Testis (tissue), 3 donors: Measurements from ENCODE around the gene CACNA1D. TPM values are rescaled to one million over a fixed set of nuclear protein-coding genes. Genes with fewer than 3 reads are reported as not detected.
A peak's percentile ranks its signal among the peaks of the same experiment; 100 is the strongest.
"Not testable (repeated sequence)": the region's sequence is repeated elsewhere in the genome, so short reads cannot be mapped to it uniquely, and the experiment has no call there.

Experiments used
- DNase-seq: peaks from one replicate; pipeline ENCODE4 v3.0.0-alpha.2; 2019
- H3K27ac ChIP-seq, 2 donors: fragments of 200-600 bp; sonication (generic); one replicate each; pipeline ENCODE4 v1.5.1; 2019
- H3K27me3 ChIP-seq: fragments of 200-600 bp; sonication (generic); one replicate; pipeline ENCODE4 v1.5.1; 2019
- H3K36me3 ChIP-seq: fragments of 200-600 bp; sonication (generic); one replicate; pipeline ENCODE4 v1.5.1; 2017; ENCODE audit warnings: low read depth; ENCODE audit errors: missing control alignments
- H3K4me1 ChIP-seq: fragments of 200-600 bp; sonication (generic); one replicate; pipeline ENCODE4 v1.5.1; 2019
- H3K4me3 ChIP-seq, 2 donors: fragments of 200-600 bp; sonication (generic); one replicate each; pipeline ENCODE4 v1.5.1; 2017 to 2019
- H3K9me3 ChIP-seq: fragments of 200-600 bp; sonication (generic); one replicate; pipeline ENCODE4 v1.5.1; 2017
- POLR2A ChIP-seq: fragments of 450-650 bp; IDR thresholded peaks from one replicate; pipeline ENCODE4 v1.6.1; 2017; ENCODE audit warnings: antibody characterized with exemption, mild to moderate bottlenecking, moderate library complexity
- WGBS, 2 donors: methylation state at CpG; one replicate each; pipeline ENCODE4 v1.1.5; 2018; 5-methylcytosine and 5-hydroxymethylcytosine counted together
- intact Hi-C: fragments of 100-400 bp; cut with DNase I; formaldehyde crosslinking; loops from one replicate; pipeline ENCODE4 v1.15.1; 2023; ENCODE audit warnings: low total_unique reads
- polyA plus RNA-seq: library from polyadenylated mRNA; stranded (reverse); fragments of 350-450 nt; fragmentation: Illumina TruSeq; extraction: RNeasy Lipid Tissue Mini Kit (QIAGEN cat#74804); gene quantifications from one replicate; pipeline ENCODE4 v1.2.3, GENCODE V29; 2014; ENCODE audit warnings: low read depth, low replicate concordance; ENCODE audit not compliant: insufficient read depth
- total RNA-seq, 2 donors: library from RNA; depleted of rRNA; stranded (reverse); fragments of >200 nt; gene quantifications; one replicate each; pipeline ENCODE4 v1.2.3, GENCODE V29; 2016
- TF ChIP-seq, protein P1 (sequence below), 3 experiments: fragments of 450-650 bp in 2 of 3; fragments of 200-600 bp in 1 of 3; sonication (generic) in 1 of 3; IDR thresholded peaks; one replicate each; pipeline ENCODE4 v1.5.1; 2016 to 2019; ENCODE audit warnings: antibody characterized with exemption in 3 of 3, mild to moderate bottlenecking in 2 of 3, moderate library complexity in 1 of 3

CACNA1D gene
- total and polyA plus RNA-seq, 3 donors from 2014 or later = 8.0 to 39.0 (median 37.6) TPM

- Histone ChIP-seq H3K9me3 (no peaks in the 10 kb centered on the region), H3K4me1 (peaks cover 5% of the 10 kb centered on the region), H3K27me3 (no peaks in the 10 kb centered on the region), H3K4me3 (no peak overlapping the region), H3K36me3 (no peaks in the 10 kb centered on the region), H3K27ac (no peak overlapping the region)
- 95 to 98% methylated on average over 8 of the region's 8 CpGs for WGBS, 2 donors
- TF ChIP-seq, protein P1, sequence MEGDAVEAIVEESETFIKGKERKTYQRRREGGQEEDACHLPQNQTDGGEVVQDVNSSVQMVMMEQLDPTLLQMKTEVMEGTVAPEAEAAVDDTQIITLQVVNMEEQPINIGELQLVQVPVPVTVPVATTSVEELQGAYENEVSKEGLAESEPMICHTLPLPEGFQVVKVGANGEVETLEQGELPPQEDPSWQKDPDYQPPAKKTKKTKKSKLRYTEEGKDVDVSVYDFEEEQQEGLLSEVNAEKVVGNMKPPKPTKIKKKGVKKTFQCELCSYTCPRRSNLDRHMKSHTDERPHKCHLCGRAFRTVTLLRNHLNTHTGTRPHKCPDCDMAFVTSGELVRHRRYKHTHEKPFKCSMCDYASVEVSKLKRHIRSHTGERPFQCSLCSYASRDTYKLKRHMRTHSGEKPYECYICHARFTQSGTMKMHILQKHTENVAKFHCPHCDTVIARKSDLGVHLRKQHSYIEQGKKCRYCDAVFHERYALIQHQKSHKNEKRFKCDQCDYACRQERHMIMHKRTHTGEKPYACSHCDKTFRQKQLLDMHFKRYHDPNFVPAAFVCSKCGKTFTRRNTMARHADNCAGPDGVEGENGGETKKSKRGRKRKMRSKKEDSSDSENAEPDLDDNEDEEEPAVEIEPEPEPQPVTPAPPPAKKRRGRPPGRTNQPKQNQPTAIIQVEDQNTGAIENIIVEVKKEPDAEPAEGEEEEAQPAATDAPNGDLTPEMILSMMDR (IDR thresholded peaks at IDR 0.05) = no peak
- TF ChIP-seq POLR2A = no peak
- DNase-seq = no peak
- intact Hi-C loops = no loop called here
These were observed 157.5 kb downstream of the CACNA1D start for GRCh38 chr3:53651927-53652326.

- Histone ChIP-seq H3K9me3 (no peaks in the 10 kb centered on the region), H3K27me3 (no peaks in the 10 kb centered on the region), H3K27ac (peak overlapping the region in 1 of 2 donors; percentile 1), H3K36me3 (no peaks in the 10 kb centered on the region), H3K4me1 (peaks cover 19% of the 10 kb centered on the region), H3K4me3 (no peak overlapping the region)
- no peak for DNase-seq
- TF ChIP-seq, protein P1 (IDR thresholded peaks at IDR 0.05) = no peak
- TF ChIP-seq POLR2A = no peak
- intact Hi-C loops = no loop called here
- 67 to 68% methylated on average over 1 of the region's 1 CpG for WGBS, 2 donors
These were observed 163.2 kb downstream of the CACNA1D start for GRCh38 chr3:53657651-53658050.

DNA sequence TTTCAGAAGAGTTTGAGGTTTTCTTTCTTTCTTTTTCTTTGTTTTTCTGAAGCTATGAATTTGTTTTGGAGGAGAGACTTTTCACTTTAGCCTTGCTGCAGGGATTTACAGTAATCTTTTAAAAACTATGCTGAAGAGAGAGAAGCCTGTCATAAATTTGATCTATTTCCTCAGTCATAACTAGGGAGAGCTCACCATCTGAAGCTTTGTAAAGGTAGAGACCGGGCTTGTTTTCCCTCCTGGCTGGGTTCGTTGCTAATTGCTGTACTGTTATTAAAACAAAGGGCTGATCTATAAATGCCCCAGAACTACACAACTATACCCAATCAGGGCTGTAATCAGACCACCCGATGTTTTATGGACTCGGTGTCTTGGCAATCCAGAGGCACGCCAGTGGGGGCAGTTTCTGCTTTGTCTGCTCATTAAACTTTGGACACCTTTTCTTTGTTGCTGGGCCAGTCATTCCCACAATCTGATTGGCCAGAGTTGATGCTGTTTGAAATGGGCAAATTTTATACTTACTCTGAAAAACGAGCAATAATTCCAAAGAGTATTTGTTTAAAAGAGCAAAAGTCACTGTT lies 164.3 kb downstream of the CACNA1D start:
- no peak for TF ChIP-seq POLR2A
- TF ChIP-seq, protein P1 (IDR thresholded peaks at IDR 0.05) = no peak
- intact Hi-C loops = no loop called here
- peaks cover 19% of the 10 kb centered on the region for H3K4me1 ChIP-seq
- H3K27me3 ChIP-seq = no peaks in the 10 kb centered on the region
- 28 to 41% methylated on average over 6 of the region's 6 CpGs for WGBS, 2 donors
- no peaks in the 10 kb centered on the region for H3K36me3 ChIP-seq
- no peak for DNase-seq
- H3K9me3 ChIP-seq = no peaks in the 10 kb centered on the region
- no peak overlapping the region for H3K4me3 ChIP-seq
- no peak overlapping the region for H3K27ac ChIP-seq

- intact Hi-C loops = no loop called here
- Histone ChIP-seq H3K27me3 (no peaks in the 10 kb centered on the region), H3K4me3 (no peak overlapping the region), H3K9me3 (no peaks in the 10 kb centered on the region), H3K36me3 (no peaks in the 10 kb centered on the region), H3K27ac (no peak overlapping the region), H3K4me1 (peaks cover 19% of the 10 kb centered on the region)
- WGBS, 2 donors = 71 to 77% methylated on average over 7 of the region's 7 CpGs
- DNase-seq = no peak
- TF ChIP-seq, protein P1 (IDR thresholded peaks at IDR 0.05) = no peak
These were observed 165.6 kb downstream of the CACNA1D start for GRCh38 chr3:53659996-53660395.

DNA sequence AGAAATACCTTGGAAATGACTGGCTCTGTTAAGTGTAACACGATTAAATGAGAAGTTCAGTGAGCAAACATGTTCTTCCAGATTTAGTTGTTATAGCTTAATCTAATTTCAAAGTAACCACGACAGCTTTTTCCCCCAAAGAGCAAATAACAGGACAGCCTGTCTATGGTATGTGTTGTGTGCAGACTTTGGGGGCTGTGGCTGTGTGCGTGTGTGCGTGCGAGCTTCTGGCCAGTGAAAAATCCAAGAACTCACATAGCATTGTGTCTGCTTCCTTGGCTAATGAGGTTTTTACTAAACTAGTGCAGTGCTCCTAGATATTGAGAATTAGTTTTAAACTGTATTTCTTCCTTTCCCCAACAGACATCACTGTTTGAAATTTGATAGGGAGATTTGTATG lies 167.1 kb downstream of the CACNA1D start:
- Histone ChIP-seq H3K4me3 (no peak overlapping the region), H3K27ac (no peak overlapping the region), H3K4me1 (peaks cover 19% of the 10 kb centered on the region), H3K9me3 (no peaks in the 10 kb centered on the region), H3K36me3 (no peaks in the 10 kb centered on the region), H3K27me3 (no peaks in the 10 kb centered on the region)
- DNase-seq = no peak
- TF ChIP-seq, protein P1 (IDR thresholded peaks at IDR 0.05) = no peak
- no peak for TF ChIP-seq POLR2A
- intact Hi-C loops = no loop called here
- 78 to 81% methylated on average over 5 of the region's 5 CpGs for WGBS, 2 donors

DNA sequence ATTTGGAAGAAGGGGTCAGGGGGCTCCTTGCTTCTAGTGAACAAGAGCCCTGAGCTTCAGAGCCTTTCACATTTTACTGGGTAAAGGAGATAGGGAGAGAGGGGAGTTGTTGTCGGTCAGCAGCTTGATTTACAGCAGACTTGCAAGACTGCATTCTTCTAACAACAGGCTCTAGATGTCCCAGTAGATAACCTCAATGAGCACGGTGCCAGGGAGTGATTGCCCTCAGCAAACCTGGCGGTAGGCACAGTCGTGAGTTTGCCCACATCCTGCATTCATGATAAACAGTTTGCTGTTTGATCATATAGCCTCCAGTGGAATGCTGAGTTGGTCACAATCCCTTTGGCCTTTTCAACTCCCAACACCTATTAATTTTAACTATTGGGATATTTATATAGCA lies 170.4 kb downstream of the CACNA1D start:
- H3K27ac ChIP-seq, H3K9me3 ChIP-seq, H3K36me3 ChIP-seq, H3K27me3 ChIP-seq, DNase-seq, H3K4me3 ChIP-seq, intact Hi-C loops: not testable (repeated sequence)
- 79 to 87% methylated on average over 4 of the region's 4 CpGs for WGBS, 2 donors
- H3K4me1 ChIP-seq = peaks cover 11% of the 10 kb centered on the region
